GM12874 (cell line): Measurements from ENCODE around the gene WARS2.

ENCODE experiments used
- TF ChIP-seq, protein P1 (sequence below): IDR thresholded peaks from 2 replicates; pipeline ENCODE4 v1.5.1; 2011; ENCODE audit warnings: low read depth, mild to moderate bottlenecking, control low read depth, low read length, moderate library complexity; ENCODE audit not compliant: insufficient read depth

The WARS2 gene

GRCh38 chr1:119132179-119132578 lies 8.3 kb downstream of the WARS2 start:
- TF ChIP-seq, protein P1, sequence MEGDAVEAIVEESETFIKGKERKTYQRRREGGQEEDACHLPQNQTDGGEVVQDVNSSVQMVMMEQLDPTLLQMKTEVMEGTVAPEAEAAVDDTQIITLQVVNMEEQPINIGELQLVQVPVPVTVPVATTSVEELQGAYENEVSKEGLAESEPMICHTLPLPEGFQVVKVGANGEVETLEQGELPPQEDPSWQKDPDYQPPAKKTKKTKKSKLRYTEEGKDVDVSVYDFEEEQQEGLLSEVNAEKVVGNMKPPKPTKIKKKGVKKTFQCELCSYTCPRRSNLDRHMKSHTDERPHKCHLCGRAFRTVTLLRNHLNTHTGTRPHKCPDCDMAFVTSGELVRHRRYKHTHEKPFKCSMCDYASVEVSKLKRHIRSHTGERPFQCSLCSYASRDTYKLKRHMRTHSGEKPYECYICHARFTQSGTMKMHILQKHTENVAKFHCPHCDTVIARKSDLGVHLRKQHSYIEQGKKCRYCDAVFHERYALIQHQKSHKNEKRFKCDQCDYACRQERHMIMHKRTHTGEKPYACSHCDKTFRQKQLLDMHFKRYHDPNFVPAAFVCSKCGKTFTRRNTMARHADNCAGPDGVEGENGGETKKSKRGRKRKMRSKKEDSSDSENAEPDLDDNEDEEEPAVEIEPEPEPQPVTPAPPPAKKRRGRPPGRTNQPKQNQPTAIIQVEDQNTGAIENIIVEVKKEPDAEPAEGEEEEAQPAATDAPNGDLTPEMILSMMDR = no peak

GRCh38 chr1:119125874-119126273 lies 14.6 kb downstream of the WARS2 start:
- TF ChIP-seq, protein P1 = no peak

DNA sequence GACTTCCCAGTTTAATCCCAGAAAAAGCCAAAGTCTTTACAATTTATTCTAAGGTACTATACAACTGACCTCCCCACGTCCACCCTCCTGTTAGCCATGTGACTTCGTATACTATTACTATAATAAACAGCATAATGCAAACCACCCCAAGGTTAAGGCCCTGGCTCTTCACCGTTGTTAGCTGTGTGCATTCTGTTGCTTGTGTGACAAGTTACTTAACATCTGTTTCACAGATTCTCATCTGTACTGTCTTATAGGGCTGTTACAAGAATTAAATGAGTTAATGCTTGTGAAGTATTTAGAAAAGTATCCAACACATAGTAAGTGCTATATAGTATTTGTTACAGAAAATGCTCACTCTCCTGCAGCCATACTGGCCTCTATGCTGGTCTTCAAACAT lies 15.7 kb downstream of the WARS2 start:
- TF ChIP-seq, protein P1 = no peak

DNA sequence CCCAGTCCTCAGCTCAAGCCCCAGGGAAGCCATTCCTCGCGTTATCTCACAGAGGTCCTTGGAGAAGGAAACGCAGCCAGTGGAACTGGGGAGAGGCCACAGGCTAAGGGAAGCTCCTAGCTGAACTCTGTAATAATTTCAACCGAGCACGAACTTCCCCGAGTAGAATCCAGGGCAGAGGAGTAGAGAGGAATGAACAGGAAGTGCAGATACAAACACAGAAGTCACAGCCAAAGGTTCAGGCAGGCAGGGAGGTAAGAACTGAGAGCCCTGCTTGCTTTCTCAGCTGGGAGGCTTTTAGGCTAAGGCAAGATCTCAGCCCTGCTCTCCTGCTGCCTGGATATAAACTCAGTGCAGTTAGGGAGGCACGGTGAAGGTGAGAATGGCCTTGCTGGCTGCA lies 23.7 kb downstream of the WARS2 start:
- TF ChIP-seq, protein P1 = no peak

- TF ChIP-seq, protein P1 = no peak
These were observed 24.7 kb downstream of the WARS2 start for GRCh38 chr1:119115736-119116135.

DNA sequence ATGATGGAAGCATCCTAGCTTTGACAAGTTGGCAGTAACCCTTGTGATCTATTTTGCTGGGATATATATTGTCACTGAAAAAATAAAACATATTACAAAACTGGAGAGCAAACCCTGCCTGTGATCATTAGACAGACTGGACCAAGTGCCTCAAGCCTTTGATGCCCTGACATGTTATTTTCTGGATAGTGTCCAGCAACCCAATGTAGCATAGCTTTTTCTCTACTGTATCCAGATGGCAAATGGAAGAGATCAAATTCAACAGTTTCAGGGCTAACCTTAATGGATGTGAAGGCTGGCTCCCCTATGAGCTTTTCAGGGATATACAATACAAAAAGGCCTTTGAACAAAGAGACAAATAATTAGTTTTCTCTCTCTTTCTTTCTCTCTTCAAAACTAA lies 25.1 kb downstream of the WARS2 start:
- TF ChIP-seq, protein P1 = no peak

- TF ChIP-seq, protein P1 = no peak
These were observed 25.7 kb downstream of the WARS2 start for GRCh38 chr1:119114786-119115185.

DNA sequence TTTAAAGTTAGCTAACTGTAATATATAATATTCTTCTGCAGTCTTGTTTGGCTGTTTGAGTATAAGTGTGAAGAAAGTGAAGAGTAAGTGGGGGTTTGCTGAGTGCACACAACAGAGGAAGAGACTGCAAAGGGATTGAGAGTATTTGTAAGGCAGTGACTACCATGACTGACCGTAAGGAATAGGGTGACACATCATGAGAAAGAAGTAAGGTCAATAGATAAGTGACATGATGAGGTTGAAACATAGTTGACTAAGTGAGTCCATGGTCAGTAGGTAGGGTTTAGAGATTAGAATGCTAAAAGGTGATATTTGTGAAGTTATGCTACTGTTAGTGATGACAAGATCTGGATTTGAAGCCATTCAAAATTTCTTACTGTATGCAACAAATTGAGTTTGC lies 27.7 kb downstream of the WARS2 start:
- TF ChIP-seq, protein P1 = no peak
